ENCODE results near the gene SNUPN.
"Not testable (repeated sequence)": the region's sequence is repeated elsewhere in the genome, so short reads cannot be mapped to it uniquely, and the experiment has no call there.

The SNUPN gene

DNA sequence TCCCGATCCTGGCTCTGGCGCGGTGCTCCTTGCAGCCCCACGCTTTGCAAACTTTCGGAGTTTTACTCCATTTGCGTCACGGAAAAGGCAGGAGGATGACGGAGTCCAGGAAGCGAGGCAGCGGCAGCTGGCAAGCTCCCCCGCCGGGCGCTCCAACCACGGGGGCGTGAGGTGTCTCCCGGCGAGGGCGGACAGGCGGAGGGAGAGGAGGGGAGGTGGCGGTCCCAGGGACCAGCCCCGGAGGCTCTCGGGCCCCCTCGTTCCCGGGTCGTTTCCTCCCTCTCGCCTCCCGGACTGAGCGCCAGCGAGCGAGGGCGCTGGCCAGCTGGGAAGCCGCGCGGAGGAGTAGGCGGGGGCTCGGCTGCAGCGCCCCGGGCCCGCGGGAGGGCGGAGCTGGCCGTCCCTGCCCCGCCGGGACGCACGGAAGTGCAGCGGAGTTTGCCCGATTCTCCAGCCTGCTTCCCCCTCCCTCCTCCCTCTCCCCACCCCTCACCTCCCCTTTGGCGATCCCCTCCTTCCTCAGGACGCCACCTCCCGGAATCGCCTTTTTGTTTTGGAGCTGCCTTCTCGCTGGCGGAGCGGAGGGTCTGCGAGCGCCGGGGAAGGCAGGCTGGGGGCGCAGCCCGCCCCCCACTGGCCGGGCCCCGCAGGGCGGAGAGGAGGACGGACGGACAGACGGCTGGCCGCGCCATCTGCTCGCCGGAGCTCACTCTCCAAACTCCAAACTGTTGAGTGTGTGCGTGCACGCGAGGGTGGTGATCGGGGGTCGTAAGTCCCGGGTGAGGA lies 22.0 kb upstream of the SNUPN start, which contains the start of gene SNX33:
Gene SNX33 (plus strand): TSS at position 543 of the 786 bp plus-strand sequence. CDS start 1,191 bp downstream, outside the sequence.
- H3K4me3 Mint-ChIP-seq: peak within 1 kb of the TSS; percentile 78
- no peaks in the 10 kb centered on the region for H3K36me3 Mint-ChIP-seq
- peak within 1 kb of the TSS; percentile 60 for H3K27ac Mint-ChIP-seq
- ATAC-seq (peak; percentile 68), DNase-seq (ENCODE audit: low spot score in 2 of 2) (peak; percentile 53 to 82)
- H3K9me3 Mint-ChIP-seq: no peaks in the 10 kb centered on the region
- H3K4me1 Mint-ChIP-seq: peaks cover 40% of the 10 kb centered on the region

DNA sequence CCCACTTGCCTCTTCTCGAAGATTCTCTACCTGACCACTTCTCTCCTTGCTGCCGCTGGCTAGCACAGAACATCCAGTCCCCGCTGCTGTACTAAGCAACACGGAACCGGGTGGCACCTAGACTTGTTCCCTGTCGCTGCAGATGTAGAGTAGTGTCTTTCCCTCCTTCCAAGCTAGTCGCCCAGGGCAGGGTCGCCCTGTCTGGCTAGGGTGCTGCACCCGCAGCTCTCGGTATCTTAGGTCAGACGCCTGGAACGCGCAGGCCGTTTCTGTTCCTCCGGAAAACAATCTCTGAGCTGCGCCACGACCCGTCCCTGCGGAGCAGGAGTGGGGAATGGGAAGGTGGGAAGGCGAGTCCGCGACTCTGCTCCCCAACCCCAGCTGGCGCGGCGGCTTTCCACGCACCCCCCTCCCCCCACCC lies 21.4 kb upstream of the SNUPN start:
- peak overlapping the region; percentile 78 for H3K4me3 Mint-ChIP-seq
- DNase-seq (ENCODE audit: low spot score in 2 of 2) (no peak), ATAC-seq (peak; percentile 9)
- no peaks in the 10 kb centered on the region for H3K36me3 Mint-ChIP-seq
- no peaks in the 10 kb centered on the region for H3K9me3 Mint-ChIP-seq
- peaks cover 34% of the 10 kb centered on the region for H3K4me1 Mint-ChIP-seq
- peak overlapping the region; percentile 60 for H3K27ac Mint-ChIP-seq

DNA sequence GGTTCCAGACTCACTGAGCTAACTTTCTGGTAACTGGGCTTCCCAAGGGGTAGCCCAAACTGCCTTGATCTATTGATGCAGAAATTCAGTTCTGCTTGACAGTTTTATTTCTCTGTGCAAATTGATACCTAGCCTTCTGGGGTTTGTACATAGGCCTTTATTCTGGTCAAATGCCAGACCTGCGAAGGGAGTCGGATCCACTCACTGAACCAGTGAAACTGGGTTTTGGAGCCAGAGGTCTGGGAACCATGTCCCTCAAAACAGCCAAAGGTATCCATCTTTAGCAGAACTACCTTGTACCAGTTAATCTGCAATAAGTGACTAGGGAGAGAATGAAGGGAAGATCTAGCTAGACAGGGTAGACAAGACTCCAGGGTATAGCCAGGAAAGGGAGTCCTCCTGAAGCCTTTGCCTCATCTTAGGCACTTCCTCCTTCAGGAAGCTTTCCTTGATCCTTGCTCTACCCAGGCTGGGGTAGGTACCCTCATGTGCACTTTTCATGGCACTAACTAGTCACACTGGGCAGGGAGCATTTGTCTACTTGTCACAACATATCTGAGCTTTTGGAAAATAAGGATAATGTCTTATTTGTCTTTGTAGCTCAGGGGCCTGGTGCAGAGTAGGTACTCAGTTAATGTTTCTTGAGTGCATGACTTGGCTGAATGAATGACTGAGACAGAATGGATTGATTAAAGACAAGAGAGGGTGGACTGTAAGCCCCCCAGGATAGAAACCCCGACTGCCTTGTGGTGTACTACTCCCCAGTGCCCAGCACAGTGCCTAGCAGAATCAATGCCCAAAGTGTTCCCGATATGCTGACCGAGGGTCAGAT lies 20.8 kb upstream of the SNUPN start:
- peak overlapping the region; percentile 78 for H3K4me3 Mint-ChIP-seq
- no peak for DNase-seq (ENCODE audit: low spot score in 2 of 2)
- peak overlapping the region; percentile 60 for H3K27ac Mint-ChIP-seq
- ATAC-seq: no peak
- peaks cover 27% of the 10 kb centered on the region for H3K4me1 Mint-ChIP-seq
- H3K9me3 Mint-ChIP-seq: no peaks in the 10 kb centered on the region
- no peaks in the 10 kb centered on the region for H3K36me3 Mint-ChIP-seq

DNA sequence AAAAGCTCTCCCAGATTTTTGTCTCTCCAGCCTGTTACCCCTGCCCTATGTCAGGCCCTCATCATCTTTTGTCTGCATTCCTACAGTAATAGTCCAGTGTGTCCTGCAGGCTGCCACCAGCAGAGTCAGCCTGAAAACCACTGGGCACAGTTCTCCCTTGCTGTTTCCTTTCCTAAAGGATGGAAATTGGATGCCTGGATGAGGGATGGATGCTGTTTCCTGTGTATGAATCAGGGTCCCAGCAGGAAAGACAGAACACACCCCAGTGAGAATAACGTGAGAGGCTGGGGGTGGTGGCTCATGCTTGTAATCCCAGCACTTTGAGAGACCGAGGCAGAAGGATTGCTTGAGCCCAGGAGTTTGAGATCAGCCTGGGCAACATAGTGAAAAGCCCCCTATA lies 18.9 kb upstream of the SNUPN start:
- no peak overlapping the region for H3K4me3 Mint-ChIP-seq
- peak overlapping the region; percentile 45 for H3K27ac Mint-ChIP-seq
- H3K36me3 Mint-ChIP-seq: peaks cover 6% of the 10 kb centered on the region
- peaks cover 13% of the 10 kb centered on the region for H3K4me1 Mint-ChIP-seq
- no peak for DNase-seq (ENCODE audit: low spot score in 2 of 2)
- no peaks in the 10 kb centered on the region for H3K9me3 Mint-ChIP-seq
- no peak for ATAC-seq

DNA sequence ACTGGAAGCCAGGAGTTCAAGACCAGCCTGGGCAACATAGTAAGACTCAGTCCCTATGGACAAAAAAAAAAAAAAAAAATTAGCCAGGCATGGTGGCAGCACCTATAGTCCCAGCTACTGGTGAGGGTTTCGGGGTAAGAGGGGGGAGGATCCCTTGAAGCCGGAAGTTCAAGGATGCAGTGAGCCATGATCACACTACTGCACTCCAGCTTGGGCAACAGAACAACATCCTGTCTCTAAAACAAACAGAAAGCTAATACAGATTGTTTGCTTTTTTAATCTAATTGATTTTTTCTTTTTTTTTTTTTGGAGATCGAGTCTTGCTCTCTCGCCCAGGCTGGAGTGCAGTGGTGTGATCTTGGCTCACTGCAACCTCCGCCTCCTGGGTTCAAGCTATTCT lies 16.1 kb upstream of the SNUPN start:
- H3K36me3 Mint-ChIP-seq: peaks cover 19% of the 10 kb centered on the region
- peak overlapping the region; percentile 52 for H3K27ac Mint-ChIP-seq
- H3K9me3 Mint-ChIP-seq: no peaks in the 10 kb centered on the region
- H3K4me1 Mint-ChIP-seq: peaks cover 30% of the 10 kb centered on the region
- ATAC-seq: no peak
- H3K4me3 Mint-ChIP-seq: no peak overlapping the region
- DNase-seq (ENCODE audit: low spot score in 2 of 2): no peak

DNA sequence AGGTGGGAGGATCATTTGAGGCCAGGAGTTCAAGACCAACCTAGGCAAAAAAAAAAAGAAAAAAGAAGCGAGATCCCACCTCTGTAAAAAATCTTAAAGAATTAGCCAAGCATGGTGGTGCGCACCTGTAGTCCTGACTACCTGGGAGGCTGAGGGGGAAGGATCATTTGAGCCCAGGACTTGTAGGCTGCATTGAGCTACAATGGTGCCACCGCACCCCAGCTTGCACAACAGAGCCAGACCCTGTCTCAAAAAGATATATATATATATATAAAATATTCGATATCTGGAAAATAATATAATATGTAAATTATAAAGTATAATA lies 15.6 kb upstream of the SNUPN start:
- Mint-ChIP-seq H3K4me3 (peak overlapping the region; percentile 93), H3K27ac (peak overlapping the region; percentile 92), H3K4me1 (peaks cover 33% of the 10 kb centered on the region), H3K9me3 (no peaks in the 10 kb centered on the region), H3K36me3 (peaks cover 22% of the 10 kb centered on the region)
- no peak for ATAC-seq
- no peak for DNase-seq (ENCODE audit: low spot score in 2 of 2)

DNA sequence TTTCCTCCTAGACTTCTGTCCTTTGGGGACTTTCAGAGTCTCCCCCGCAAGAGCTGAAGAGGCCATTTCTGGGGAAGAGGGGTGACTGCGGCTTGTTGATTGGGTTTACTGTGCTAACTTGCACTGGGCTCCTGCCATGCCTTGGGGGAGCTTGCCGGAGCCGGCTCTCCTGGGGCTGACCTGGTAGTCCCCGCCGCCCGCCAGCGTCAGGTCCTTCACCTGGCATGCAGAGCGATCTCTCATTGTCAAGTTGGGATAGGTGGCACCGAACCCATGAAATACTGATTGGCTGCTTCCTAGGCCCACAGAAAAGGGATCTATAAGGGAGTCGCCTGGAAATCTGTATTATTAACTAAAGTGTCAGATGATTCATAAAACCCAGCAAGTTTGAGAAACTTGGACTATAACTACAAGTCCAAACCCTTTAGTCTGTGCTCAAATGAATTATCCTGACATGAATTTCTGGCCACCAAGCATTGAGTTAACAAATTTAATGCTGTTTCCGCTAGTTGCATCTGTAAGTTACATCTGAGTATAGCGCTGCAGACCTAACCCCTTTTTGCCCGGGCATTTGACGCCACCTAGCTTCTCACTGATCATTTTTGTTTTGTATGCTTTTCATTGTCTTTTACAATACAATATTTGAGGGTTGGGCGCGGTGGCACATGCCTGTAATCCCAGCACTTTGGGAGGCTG lies 15.1 kb upstream of the SNUPN start:
- Mint-ChIP-seq H3K36me3 (peaks cover 27% of the 10 kb centered on the region), H3K9me3 (no peaks in the 10 kb centered on the region), H3K4me3 (peak overlapping the region; percentile 93), H3K27ac (peak overlapping the region; percentile 92), H3K4me1 (peaks cover 36% of the 10 kb centered on the region)
- DNase-seq (ENCODE audit: low spot score in 2 of 2) (peak in 1 of 2 donors; percentile 72), ATAC-seq (peak; percentile 70)

DNA sequence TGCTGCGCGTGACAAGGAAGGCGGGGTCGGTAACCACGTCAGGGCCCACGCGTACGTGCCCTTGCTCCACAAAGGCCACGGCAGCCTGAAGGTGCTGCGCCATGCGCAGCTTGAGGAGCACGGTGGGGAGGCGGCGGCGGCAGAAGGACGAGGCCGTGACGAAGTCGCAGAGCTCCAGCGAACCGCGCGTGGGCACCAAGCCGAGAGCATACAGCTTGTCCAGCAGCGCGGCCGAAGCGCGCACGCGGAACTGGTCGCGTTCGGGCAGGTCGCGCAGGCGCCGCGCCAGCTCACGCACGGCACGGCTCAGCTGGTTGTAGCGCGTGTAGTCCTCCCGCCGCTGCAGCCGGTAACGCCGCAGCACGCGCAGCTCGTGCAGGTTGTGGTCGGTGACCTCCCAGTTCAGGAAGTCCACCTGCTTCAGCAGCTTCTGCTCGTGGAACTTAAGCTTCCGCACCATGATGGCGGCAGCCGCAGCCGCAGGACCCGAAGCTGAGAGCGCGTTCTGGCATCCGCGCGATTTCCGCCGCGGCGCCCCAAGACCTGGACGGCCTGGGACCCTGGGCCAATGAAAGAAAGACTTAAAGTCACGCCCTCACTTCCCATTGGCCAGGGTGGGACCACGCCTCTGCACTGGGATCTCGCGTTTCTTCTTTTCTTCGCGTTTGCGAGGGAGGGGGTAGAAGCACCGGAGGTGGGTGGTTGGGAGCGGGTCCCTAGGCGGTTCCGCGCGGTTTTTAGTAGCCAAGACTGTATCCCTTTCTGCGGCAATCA lies 14.4 kb upstream of the SNUPN start, which contains the start of gene IMP3:
Gene IMP3 (minus strand): TSS at position 516 of the 774 bp plus-strand sequence. CDS start 56 bp downstream, at position 460.
- Mint-ChIP-seq H3K4me3 (peak within 1 kb of the TSS; percentile 93), H3K9me3 (no peaks in the 10 kb centered on the region), H3K27ac (peak within 1 kb of the TSS; percentile 92), H3K36me3 (peaks cover 27% of the 10 kb centered on the region), H3K4me1 (peaks cover 36% of the 10 kb centered on the region)
- DNase-seq (ENCODE audit: low spot score in 2 of 2): peak; percentile 80 to 97
- ATAC-seq: peak; percentile 96

DNA sequence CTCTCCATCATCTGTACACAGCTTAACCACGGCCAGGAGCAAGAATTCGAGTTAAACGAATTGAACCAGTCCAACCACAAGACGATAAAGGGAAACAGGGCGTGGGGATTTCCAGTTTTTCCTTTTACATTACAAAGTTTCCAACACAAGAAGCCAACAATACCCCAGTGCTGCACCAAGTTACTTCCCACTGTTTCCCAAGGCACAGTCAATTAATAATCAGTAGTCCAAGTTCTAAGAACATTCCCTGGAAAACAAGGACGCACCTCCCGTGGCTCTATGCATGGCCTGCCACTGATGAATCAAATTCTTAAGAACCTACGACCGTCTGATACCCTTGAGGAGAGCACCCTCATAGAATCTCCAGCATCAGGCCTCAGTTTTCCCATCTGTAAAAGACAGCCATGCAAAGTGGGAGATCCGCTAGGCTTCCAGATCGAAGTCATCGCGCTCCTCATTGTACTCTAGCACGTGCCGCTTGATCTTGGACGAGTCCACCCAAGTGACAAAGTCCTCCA lies 13.7 kb upstream of the SNUPN start:
- ATAC-seq (peak; percentile 0), DNase-seq (ENCODE audit: low spot score in 2 of 2) (no peak)
- Mint-ChIP-seq H3K36me3 (peaks cover 27% of the 10 kb centered on the region), H3K4me1 (peaks cover 36% of the 10 kb centered on the region), H3K27ac (peak overlapping the region; percentile 92), H3K9me3 (no peaks in the 10 kb centered on the region), H3K4me3 (peak overlapping the region; percentile 93)

DNA sequence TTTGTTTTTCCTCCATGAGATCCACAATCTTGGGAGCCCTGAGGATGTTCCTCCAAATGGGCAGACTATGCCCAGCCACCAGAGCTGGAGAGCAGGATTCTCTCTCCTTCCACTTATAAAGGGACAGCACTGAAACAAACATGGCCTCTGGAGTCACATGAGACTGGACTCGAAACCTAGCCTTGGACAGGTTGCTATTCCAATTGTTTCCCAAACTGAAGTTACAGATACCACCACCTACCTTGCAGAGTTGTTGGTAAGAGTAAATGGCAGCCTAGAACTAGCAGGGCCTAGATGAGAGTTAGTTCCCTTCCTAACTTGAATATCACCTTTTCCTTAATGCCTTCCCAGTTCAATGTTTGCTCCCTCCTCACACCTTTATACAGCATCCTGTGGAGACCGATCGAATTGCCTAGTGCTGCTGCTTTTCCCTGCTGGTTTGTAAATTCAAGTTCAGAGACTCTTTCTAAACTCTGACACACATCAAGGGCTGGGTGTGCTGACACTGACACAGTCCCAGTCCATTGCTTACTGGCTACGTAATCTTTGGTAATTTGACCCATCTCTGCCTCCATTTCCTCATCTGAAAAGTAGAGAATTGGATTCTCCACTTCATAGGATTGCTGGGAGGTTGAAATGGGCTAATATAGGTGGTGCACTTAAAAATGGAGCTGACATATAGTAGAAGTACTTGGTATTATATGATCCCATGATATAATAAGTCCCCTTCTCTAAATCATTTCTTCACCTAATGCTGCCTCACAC lies 11.9 kb upstream of the SNUPN start:
- Mint-ChIP-seq H3K36me3 (peaks cover 27% of the 10 kb centered on the region), H3K4me3 (peak overlapping the region; percentile 93), H3K4me1 (peaks cover 36% of the 10 kb centered on the region), H3K9me3 (no peaks in the 10 kb centered on the region), H3K27ac (peak overlapping the region; percentile 51)
- no peak for DNase-seq (ENCODE audit: low spot score in 2 of 2)
- ATAC-seq: no peak

DNA sequence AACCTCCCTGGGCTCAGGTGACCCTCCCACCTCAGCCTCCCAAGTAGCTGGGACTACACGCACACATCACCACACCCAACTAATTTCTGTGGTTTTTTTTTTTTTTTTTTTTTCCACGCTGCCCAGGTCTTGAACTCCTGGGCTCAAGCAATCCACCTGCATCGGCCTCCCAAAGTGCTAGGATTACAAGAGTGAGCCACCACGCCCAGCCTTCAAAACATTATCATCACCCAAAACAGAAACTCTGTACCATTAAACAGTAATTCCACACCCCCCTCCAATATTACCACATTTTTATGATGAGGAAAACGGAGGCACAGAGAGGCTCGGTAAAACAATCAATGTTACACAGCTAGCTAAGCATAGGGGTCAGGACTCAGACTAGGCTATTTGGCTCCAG lies 10.5 kb upstream of the SNUPN start:
- peak overlapping the region; percentile 74 for H3K27ac Mint-ChIP-seq
- H3K9me3 Mint-ChIP-seq: no peaks in the 10 kb centered on the region
- H3K4me1 Mint-ChIP-seq: peaks cover 34% of the 10 kb centered on the region
- DNase-seq (ENCODE audit: low spot score in 2 of 2) (no peak), ATAC-seq (no peak)
- H3K36me3 Mint-ChIP-seq: peaks cover 27% of the 10 kb centered on the region
- H3K4me3 Mint-ChIP-seq: no peak overlapping the region

DNA sequence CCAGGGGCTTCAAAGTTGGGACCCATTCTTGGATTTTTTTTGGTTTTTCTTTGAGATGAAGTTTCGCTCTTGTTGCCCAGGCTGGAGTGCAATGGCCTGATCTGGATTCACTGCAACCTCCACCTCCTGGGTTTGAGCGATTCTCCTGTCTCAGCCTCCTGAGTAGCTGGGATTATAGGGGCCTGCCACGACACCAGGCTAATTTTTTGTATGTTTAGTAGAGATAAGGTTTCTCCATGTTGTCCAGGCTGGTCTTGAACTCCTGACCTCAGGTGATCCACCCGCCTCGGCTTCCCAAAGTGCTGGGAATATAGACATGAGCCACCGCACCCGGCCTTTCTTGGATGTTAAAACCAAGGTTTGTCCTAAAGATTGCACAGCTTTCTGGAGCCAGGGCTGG lies 8.4 kb upstream of the SNUPN start:
- not testable (repeated sequence) for H3K9me3 Mint-ChIP-seq; H3K27ac Mint-ChIP-seq; H3K4me3 Mint-ChIP-seq; DNase-seq (ENCODE audit: low spot score in 2 of 2); ATAC-seq
- Mint-ChIP-seq H3K4me1 (peaks cover 29% of the 10 kb centered on the region), H3K36me3 (peaks cover 17% of the 10 kb centered on the region)

DNA sequence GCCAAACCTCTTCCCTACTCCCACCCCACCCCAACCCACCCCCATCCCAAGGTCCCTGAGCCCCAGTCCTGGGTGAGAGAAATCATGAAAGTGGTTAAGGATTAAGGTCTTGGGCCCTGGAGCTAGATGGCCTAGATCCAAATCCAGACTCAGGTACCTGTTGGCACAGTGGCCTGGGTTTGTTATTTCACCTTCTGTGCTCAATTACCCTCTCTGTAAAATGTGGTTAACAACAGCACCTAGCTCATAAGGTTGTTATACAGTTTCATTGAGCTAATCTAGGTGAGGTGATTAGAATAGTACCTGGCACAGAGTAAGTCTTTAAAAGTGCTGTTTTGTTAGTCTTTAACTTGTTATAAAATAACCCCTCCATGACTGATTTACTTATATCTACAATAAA lies 6.4 kb upstream of the SNUPN start:
- peaks cover 8% of the 10 kb centered on the region for H3K36me3 Mint-ChIP-seq
- H3K27ac Mint-ChIP-seq: no peak overlapping the region
- no peak overlapping the region for H3K4me3 Mint-ChIP-seq
- DNase-seq (ENCODE audit: low spot score in 2 of 2): no peak
- no peaks in the 10 kb centered on the region for H3K9me3 Mint-ChIP-seq
- no peak for ATAC-seq
- peaks cover 9% of the 10 kb centered on the region for H3K4me1 Mint-ChIP-seq

DNA sequence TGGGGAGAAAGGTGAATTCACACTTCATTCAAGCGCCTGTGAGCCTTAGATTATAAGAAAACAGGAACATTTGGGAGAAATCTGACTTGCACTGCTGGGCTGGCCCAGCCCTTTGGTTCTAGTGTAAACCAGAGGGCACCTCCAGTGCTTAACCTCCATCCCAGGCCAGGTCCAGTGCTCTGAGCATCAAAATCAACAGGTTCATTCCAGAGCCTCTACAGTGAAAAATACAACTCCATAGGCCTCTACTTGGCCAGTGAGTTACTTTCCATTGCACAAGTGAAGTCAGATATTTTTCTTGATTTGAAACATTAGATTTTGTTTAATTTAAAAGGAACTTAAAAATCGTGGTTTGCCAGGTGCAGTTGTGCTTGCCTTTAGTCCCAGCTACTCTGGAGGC lies 3.0 kb downstream of the SNUPN start:
- H3K27ac Mint-ChIP-seq: no peak overlapping the region
- no peak for ATAC-seq
- H3K4me3 Mint-ChIP-seq: no peak overlapping the region

More for the DNA sequence above, 3.0 kb downstream of the SNUPN start:
- Mint-ChIP-seq H3K9me3 (no peaks in the 10 kb centered on the region), H3K4me1 (peaks cover 29% of the 10 kb centered on the region), H3K36me3 (peaks cover 59% of the 10 kb centered on the region)
- DNase-seq (ENCODE audit: low spot score in 2 of 2): no peak

Measured in stimulated activated effector memory CD8-positive, alpha-beta T cell treated with anti-CD3 and anti-CD28 coated beads, Interleukin-12 subunit alpha, Interleukin-12 subunit beta, amount 100 ng/mL, for 72 hours (primary cell).